MG63 (cell line): Measurements from ENCODE around the gene SLC15A1. TPM values are rescaled to one million over a fixed set of nuclear protein-coding genes. Genes with fewer than 3 reads are reported as not detected.

Experiments
- DNase-seq: peaks from one replicate; pipeline ENCODE4 v3.0.0-alpha.2; 2020
- H3K27me3 ChIP-seq: fragments of 250-450 bp; sonication (Bioruptor Pico); 2 replicates; pipeline ENCODE4 v1.5.1; 2020; ENCODE audit warnings: mild to moderate bottlenecking, moderate library complexity
- H3K36me3 ChIP-seq: fragments of 250-450 bp; sonication (Bioruptor Pico); 2 replicates; pipeline ENCODE4 v1.5.1; 2020; ENCODE audit warnings: mild to moderate bottlenecking, moderate library complexity
- H3K4me3 ChIP-seq: fragments of 250-450 bp; sonication (Bioruptor Pico); 2 replicates; pipeline ENCODE4 v1.5.1; 2020; ENCODE audit warnings: mild to moderate bottlenecking, moderate library complexity
- H3K9me3 ChIP-seq: fragments of 250-450 bp; sonication (Bioruptor Pico); 2 replicates; pipeline ENCODE4 v1.5.1; 2020; ENCODE audit warnings: mild to moderate bottlenecking, moderate library complexity
- total RNA-seq: library from RNA; depleted of rRNA; stranded (reverse); fragments of >200 nt; shearing (Covaris generic); gene quantifications from 2 replicates; pipeline ENCODE4 v1.2.3, GENCODE V29; 2014; ENCODE audit warnings: low replicate concordance; rRNA removed

The SLC15A1 gene
- total RNA-seq: 0.49 TPM in 1 of 2 replicates, not detected in the other

- Histone ChIP-seq H3K27me3 (peaks cover 2% of the 10 kb centered on the region; the same call in 1 of the 2 replicates), H3K9me3 (peaks cover 12% of the 10 kb centered on the region), H3K4me3 (no peak within 1 kb of the TSS), H3K36me3 (no peaks in the 10 kb centered on the region)
- DNase-seq: no peak
These were observed at the start of gene SLC15A1 for GRCh38 chr13:98752467-98753290. Gene SLC15A1 (minus strand): TSS chr13:98752672. CDS start chr13:98752598, 74 bp downstream.

GRCh38 chr13:98801626-98802418 lies 49.4 kb upstream of the SLC15A1 start:
- DNase-seq: no peak
- Histone ChIP-seq H3K27me3 (no peaks in the 10 kb centered on the region), H3K4me3 (no peak overlapping the region), H3K9me3 (no peaks in the 10 kb centered on the region), H3K36me3 (no peaks in the 10 kb centered on the region)

GRCh38 chr13:98800078-98800477 lies 47.6 kb upstream of the SLC15A1 start:
- no peak overlapping the region for H3K4me3 ChIP-seq
- no peaks in the 10 kb centered on the region for H3K36me3 ChIP-seq
- no peak for DNase-seq

GRCh38 chr13:98798849-98799645 lies 46.6 kb upstream of the SLC15A1 start:
- DNase-seq: peak; percentile 42

More at GRCh38 chr13:98800078-98800477, 47.6 kb upstream of the SLC15A1 start:
- H3K27me3 ChIP-seq: no peaks in the 10 kb centered on the region
- no peaks in the 10 kb centered on the region for H3K9me3 ChIP-seq

GRCh38 chr13:98797456-98797855 lies 45.0 kb upstream of the SLC15A1 start:
- no peak overlapping the region for H3K4me3 ChIP-seq
- no peaks in the 10 kb centered on the region for H3K27me3 ChIP-seq
- H3K9me3 ChIP-seq: no peaks in the 10 kb centered on the region
- H3K36me3 ChIP-seq: no peaks in the 10 kb centered on the region
- DNase-seq: no peak

More at GRCh38 chr13:98798849-98799645, 46.6 kb upstream of the SLC15A1 start:
- Histone ChIP-seq H3K27me3 (no peaks in the 10 kb centered on the region), H3K36me3 (no peaks in the 10 kb centered on the region), H3K9me3 (no peaks in the 10 kb centered on the region), H3K4me3 (no peak overlapping the region)

- H3K4me3 ChIP-seq: no peak overlapping the region
- DNase-seq: no peak
- H3K27me3 ChIP-seq: no peaks in the 10 kb centered on the region
- H3K36me3 ChIP-seq: no peaks in the 10 kb centered on the region
- no peaks in the 10 kb centered on the region for H3K9me3 ChIP-seq
These were observed 44.3 kb upstream of the SLC15A1 start for GRCh38 chr13:98796798-98797197.

- Histone ChIP-seq H3K9me3 (no peaks in the 10 kb centered on the region), H3K4me3 (no peak overlapping the region), H3K36me3 (no peaks in the 10 kb centered on the region), H3K27me3 (no peaks in the 10 kb centered on the region)
- DNase-seq: no peak
These were observed 43.7 kb upstream of the SLC15A1 start for GRCh38 chr13:98796191-98796590.

- H3K9me3 ChIP-seq: no peaks in the 10 kb centered on the region
- DNase-seq: no peak
- no peaks in the 10 kb centered on the region for H3K36me3 ChIP-seq
- H3K27me3 ChIP-seq: no peaks in the 10 kb centered on the region
- no peak overlapping the region for H3K4me3 ChIP-seq
These were observed 42.7 kb upstream of the SLC15A1 start for GRCh38 chr13:98795220-98795619.

GRCh38 chr13:98794498-98794897 lies 42.0 kb upstream of the SLC15A1 start:
- Histone ChIP-seq H3K9me3 (no peaks in the 10 kb centered on the region), H3K36me3 (no peaks in the 10 kb centered on the region), H3K27me3 (no peaks in the 10 kb centered on the region), H3K4me3 (no peak overlapping the region)
- DNase-seq: no peak

GRCh38 chr13:98792785-98793495 lies 40.5 kb upstream of the SLC15A1 start:
- H3K9me3 ChIP-seq: no peaks in the 10 kb centered on the region
- H3K4me3 ChIP-seq: no peak overlapping the region
- DNase-seq: no peak
- no peaks in the 10 kb centered on the region for H3K36me3 ChIP-seq
- no peaks in the 10 kb centered on the region for H3K27me3 ChIP-seq

- no peak for DNase-seq
- no peaks in the 10 kb centered on the region for H3K36me3 ChIP-seq
- H3K9me3 ChIP-seq: no peaks in the 10 kb centered on the region
- H3K4me3 ChIP-seq: no peak overlapping the region
- no peaks in the 10 kb centered on the region for H3K27me3 ChIP-seq
These were observed 39.8 kb upstream of the SLC15A1 start for GRCh38 chr13:98792321-98792720.

GRCh38 chr13:98791611-98792010 lies 39.1 kb upstream of the SLC15A1 start:
- no peak for DNase-seq
- Histone ChIP-seq H3K36me3 (no peaks in the 10 kb centered on the region), H3K27me3 (no peaks in the 10 kb centered on the region), H3K4me3 (no peak overlapping the region), H3K9me3 (no peaks in the 10 kb centered on the region)

GRCh38 chr13:98787996-98788395 lies 35.5 kb upstream of the SLC15A1 start:
- Histone ChIP-seq H3K36me3 (no peaks in the 10 kb centered on the region), H3K9me3 (no peaks in the 10 kb centered on the region), H3K4me3 (no peak overlapping the region), H3K27me3 (no peaks in the 10 kb centered on the region)
- DNase-seq: no peak

GRCh38 chr13:98787173-98787572 lies 34.7 kb upstream of the SLC15A1 start:
- no peaks in the 10 kb centered on the region for H3K9me3 ChIP-seq
- H3K4me3 ChIP-seq: no peak overlapping the region
- no peaks in the 10 kb centered on the region for H3K36me3 ChIP-seq
- no peaks in the 10 kb centered on the region for H3K27me3 ChIP-seq
- no peak for DNase-seq

GRCh38 chr13:98786023-98786422 lies 33.6 kb upstream of the SLC15A1 start:
- no peaks in the 10 kb centered on the region for H3K36me3 ChIP-seq
- H3K4me3 ChIP-seq: no peak overlapping the region
- no peaks in the 10 kb centered on the region for H3K9me3 ChIP-seq
- no peak for DNase-seq
- no peaks in the 10 kb centered on the region for H3K27me3 ChIP-seq

GRCh38 chr13:98785405-98785804 lies 32.9 kb upstream of the SLC15A1 start:
- Histone ChIP-seq H3K9me3 (no peaks in the 10 kb centered on the region), H3K36me3 (no peaks in the 10 kb centered on the region), H3K4me3 (no peak overlapping the region), H3K27me3 (no peaks in the 10 kb centered on the region)
- DNase-seq: no peak
